GM23338 (cell line): ENCODE results near the gene JAKMIP3. TPM values are rescaled to one million over a fixed set of nuclear protein-coding genes. Genes with fewer than 3 reads are reported as not detected.

Experiments
- ATAC-seq: fragments of 200-7000 bp; cut with Tn5 transposase; 3 replicates; pipeline ENCODE4 v1.9.1; 2020
- DNase-seq: peaks from one replicate; pipeline ENCODE4 v3.0.0-alpha.2; 2015; ENCODE audit warnings: low spot score
- H2AFZ ChIP-seq: fragments of 200-600 bp; sonication (generic); 2 replicates; pipeline ENCODE4 v1.8.0; 2016; ENCODE audit warnings: antibody characterized with exemption, mild to moderate bottlenecking, moderate library complexity
- H3F3A ChIP-seq: fragments of 200-600 bp; sonication (generic); replicated peaks from 2 replicates; pipeline ENCODE4 v1.8.0; 2017; ENCODE audit warnings: antibody characterized with exemption, mixed run types, low read depth
- H3K27ac ChIP-seq: fragments of 200-600 bp; sonication (generic); 2 replicates; pipeline ENCODE4 v1.6.1; 2016; ENCODE audit warnings: low read depth
- H3K27me3 ChIP-seq: fragments of 200-600 bp; sonication (generic); 2 replicates; pipeline ENCODE4 v1.8.0; 2016; ENCODE audit warnings: mild to moderate bottlenecking, mixed run types, moderate library complexity; ENCODE audit not compliant: insufficient read depth
- H3K36me3 ChIP-seq: fragments of 200-600 bp; sonication (generic); 2 replicates; pipeline ENCODE4 v1.8.0; 2016; ENCODE audit warnings: mild to moderate bottlenecking; ENCODE audit not compliant: insufficient read depth
- H3K4me1 ChIP-seq: fragments of 200-600 bp; sonication (generic); 2 replicates; pipeline ENCODE4 v1.8.0; 2016; ENCODE audit warnings: mild to moderate bottlenecking, moderate library complexity; ENCODE audit not compliant: insufficient read depth
- H3K4me2 ChIP-seq: fragments of 200-600 bp; sonication (generic); 2 replicates; pipeline ENCODE4 v1.7.1; 2017; ENCODE audit warnings: mixed run types
- H3K4me3 ChIP-seq: fragments of 200-600 bp; sonication (generic); 2 replicates; pipeline ENCODE4 v1.6.1; 2016; ENCODE audit warnings: mixed run types
- H3K79me2 ChIP-seq: fragments of 200-600 bp; sonication (generic); replicated peaks from 2 replicates; pipeline ENCODE4 v1.8.0; 2017; ENCODE audit warnings: mild to moderate bottlenecking; ENCODE audit not compliant: insufficient read depth
- H3K9me2 ChIP-seq: fragments of 200-600 bp; sonication (generic); 2 replicates; pipeline ENCODE4 v1.8.0; 2017; ENCODE audit not compliant: insufficient read depth
- H4K20me1 ChIP-seq: fragments of 200-600 bp; sonication (generic); replicated peaks from 2 replicates; pipeline ENCODE4 v1.8.0; 2017; ENCODE audit warnings: mild to moderate bottlenecking; ENCODE audit not compliant: insufficient read depth
- H3K27ac Mint-ChIP-seq: 2 replicates; pipeline ENCODE4 v1.8.0; 2020; ENCODE audit warnings: inconsistent platforms, mild to moderate bottlenecking, moderate library complexity, mixed read lengths
- H3K27me3 Mint-ChIP-seq: 3 replicates; pipeline ENCODE4 v1.8.0; 2022; ENCODE audit warnings: low read depth, mild to moderate bottlenecking, moderate library complexity, mixed read lengths, inconsistent platforms; ENCODE audit not compliant: insufficient read depth, poor library complexity
- H3K36me3 Mint-ChIP-seq: 3 replicates; pipeline ENCODE4 v1.8.0; 2021; ENCODE audit warnings: low read depth, mild to moderate bottlenecking, inconsistent platforms, moderate library complexity, mixed read lengths
- H3K4me1 Mint-ChIP-seq: 3 replicates; pipeline ENCODE4 v1.8.0; 2020; ENCODE audit warnings: mild to moderate bottlenecking, inconsistent platforms, mixed read lengths
- H3K4me3 Mint-ChIP-seq: 3 replicates; pipeline ENCODE4 v1.8.0; 2021; ENCODE audit warnings: moderate library complexity, mild to moderate bottlenecking, inconsistent platforms, mixed read lengths
- H3K9me3 Mint-ChIP-seq: 3 replicates; pipeline ENCODE4 v1.8.0; 2020; ENCODE audit warnings: moderate library complexity, mild to moderate bottlenecking, inconsistent platforms, mixed read lengths
- CREB1 ChIP-seq: fragments of 250-450 bp; sonication (Bioruptor Pico); IDR thresholded peaks from 2 replicates; pipeline ENCODE4 v1.5.0; 2020; ENCODE audit warnings: low read depth, mild to moderate bottlenecking, moderate library complexity
- CTCF ChIP-seq, 2 experiments: fragments of 200-600 bp in 1 of 2; sonication (generic) in 1 of 2; conservative IDR thresholded peaks; 2 replicates each; pipeline versions ENCODE4 v1.5.1 to v1.6.1; 2016 to 2017; ENCODE audit warnings: antibody characterized with exemption in 2 of 2, low read depth in 2 of 2, mild to moderate bottlenecking in 2 of 2, moderate library complexity in 1 of 2
- ETS1 ChIP-seq: IDR thresholded peaks from 2 replicates; pipeline ENCODE4 v1.6.1; 2016; ENCODE audit warnings: antibody characterized with exemption
- EZH2 ChIP-seq: fragments of 200-600 bp; sonication (generic); IDR thresholded peaks from one replicate; pipeline ENCODE4 v1.8.0; 2017; ENCODE audit warnings: antibody characterized with exemption, mild to moderate bottlenecking, low read depth; ENCODE audit not compliant: unreplicated experiment
- EZH2phosphoT487 ChIP-seq: fragments of 200-600 bp; sonication (generic); IDR thresholded peaks from one replicate; pipeline ENCODE4 v1.8.1; 2018; ENCODE audit warnings: antibody characterized with exemption; ENCODE audit not compliant: unreplicated experiment
- NANOG ChIP-seq: IDR thresholded peaks from 2 replicates; pipeline ENCODE4 v1.6.1; 2016; ENCODE audit warnings: antibody characterized with exemption, borderline replicate concordance
- POLR2AphosphoS5 ChIP-seq: IDR thresholded peaks from 2 replicates; pipeline ENCODE4 v1.6.1; 2016; ENCODE audit warnings: antibody characterized with exemption, low read depth
- REST ChIP-seq: IDR thresholded peaks from one replicate; pipeline ENCODE4 v1.6.1; 2018; ENCODE audit warnings: antibody characterized with exemption; ENCODE audit not compliant: unreplicated experiment
- STAT1 ChIP-seq: IDR thresholded peaks from one replicate; pipeline ENCODE4 v1.6.1; 2016; ENCODE audit warnings: antibody characterized with exemption; ENCODE audit not compliant: unreplicated experiment
- ZNF114 ChIP-seq: fragments of 250-450 bp; sonication (Bioruptor Pico); IDR thresholded peaks from 2 replicates; pipeline ENCODE4 v1.5.0; 2020; ENCODE audit warnings: mild to moderate bottlenecking, moderate library complexity
- ZNF331 ChIP-seq: fragments of 250-450 bp; sonication (Bioruptor Pico); IDR thresholded peaks from 2 replicates; pipeline ENCODE4 v1.5.0; 2020; ENCODE audit warnings: low read depth, mild to moderate bottlenecking, moderate library complexity
- ZNF462 ChIP-seq: fragments of 250-450 bp; sonication (Bioruptor Pico); IDR thresholded peaks from 2 replicates; pipeline ENCODE4 v1.5.0; 2020; ENCODE audit warnings: mild to moderate bottlenecking, moderate library complexity
- polyA plus RNA-seq: library from polyadenylated mRNA; unstranded; fragments of >200 nt; fragmentation: Nextera tagmentation; extraction: Ambion mirVana; gene quantifications from 2 replicates; pipeline ENCODE4 v1.2.1, GENCODE V29; 2016
- total RNA-seq: library from RNA; depleted of rRNA; stranded (reverse); fragments of >200 nt; shearing (Covaris generic); gene quantifications from 2 replicates; pipeline ENCODE4 v1.2.3, GENCODE V29; 2014

JAKMIP3 gene
- total and polyA plus RNA-seq, 2 experiments from 2014 or later = 0.87 to 1.2 TPM

- TF ChIP-seq CTCF (conservative IDR thresholded peaks at IDR 0.05; ENCODE audit: low read depth in 2 of 2) (no peak), NANOG (no peak)
Measured at GRCh38 chr10:132106431-132106830, 40.7 kb downstream of the JAKMIP3 start (continued).

- Histone ChIP-seq H3K4me1 (no peaks in the 10 kb centered on the region), H3K27ac (no peak overlapping the region), H4K20me1 (no peaks in the 10 kb centered on the region), H3K4me3 (no peak overlapping the region), H3K36me3 (no peaks in the 10 kb centered on the region), H3F3A (no peaks in the 10 kb centered on the region), H3K9me2 (no peaks in the 10 kb centered on the region), H2AFZ (no peak overlapping the region), H3K79me2 (no peaks in the 10 kb centered on the region), H3K27me3 (no peaks in the 10 kb centered on the region), H3K4me2 (no peak overlapping the region)
- H3K4me1 Mint-ChIP-seq = no peaks in the 10 kb centered on the region; the same call in 2 of the 3 replicates
- H3K27me3 Mint-ChIP-seq = peaks cover 7% of the 10 kb centered on the region
- no peaks in the 10 kb centered on the region for H3K36me3 Mint-ChIP-seq
- DNase-seq = no peak
- no peak overlapping the region for H3K27ac Mint-ChIP-seq
- H3K9me3 Mint-ChIP-seq = no peaks in the 10 kb centered on the region
- no peak overlapping the region for H3K4me3 Mint-ChIP-seq
- no peak for ATAC-seq
- TF ChIP-seq EZH2phosphoT487 (no peak), ZNF331 (no peak), NANOG (no peak), STAT1 (no peak), EZH2 (no peak), POLR2AphosphoS5 (no peak), REST (no peak), ZNF114 (CRISPR knock-in tag) (no peak), CREB1 (CRISPR knock-in tag) (no peak), ETS1 (no peak), ZNF462 (CRISPR knock-in tag) (no peak)
Measured at GRCh38 chr10:132107186-132107948, 41.6 kb downstream of the JAKMIP3 start.
